Sigmoid colon (tissue), 7 donors: ENCODE measurements around the gene VPS8. TPM values are rescaled to one million over a fixed set of nuclear protein-coding genes. Genes with fewer than 3 reads are reported as not detected.

Experiments used
- DNase-seq: peaks from one replicate; pipeline ENCODE4 v3.0.0-alpha.2; 2019
- H3K27ac ChIP-seq, 4 donors: fragments of 200-600 bp; sonication (generic); one replicate each; pipeline ENCODE4 v1.5.1; 2016 to 2019; ENCODE audit warnings: mild to moderate bottlenecking in 1 of 4
- H3K27me3 ChIP-seq, 3 donors: fragments of 200-600 bp; sonication (generic); one replicate each; pipeline ENCODE4 v1.5.1; 2019; ENCODE audit warnings: mild to moderate bottlenecking in 1 of 3
- H3K36me3 ChIP-seq, 4 donors: fragments of 200-600 bp; sonication (generic); one replicate each; pipeline ENCODE4 v1.5.1; 2016 to 2019
- H3K4me1 ChIP-seq, 4 donors: fragments of 200-600 bp; sonication (generic); one replicate each; pipeline ENCODE4 v1.5.1; 2017 to 2019
- H3K4me3 ChIP-seq, 4 donors: fragments of 200-600 bp; sonication (generic); one replicate each; pipeline ENCODE4 v1.5.1; 2017 to 2019; ENCODE audit warnings: mild to moderate bottlenecking in 2 of 4, moderate library complexity in 1 of 4
- H3K9me3 ChIP-seq, 4 donors: fragments of 200-600 bp in 3 of 4; sonication (generic) in 3 of 4; one replicate each; pipeline versions ENCODE4 v1.5.1 to v1.6.1; 2013 to 2019
- EP300 ChIP-seq, 4 donors: sonication (generic); formaldehyde crosslinking; IDR thresholded peaks; one replicate each; pipeline ENCODE4 v1.6.1; 2017; ENCODE audit warnings: antibody characterized with exemption in 4 of 4
- POLR2A ChIP-seq, 2 donors: fragments of 450-650 bp; IDR thresholded peaks; one replicate each; pipeline ENCODE4 v1.6.1; 2016; ENCODE audit warnings: antibody characterized with exemption in 2 of 2, mild to moderate bottlenecking in 2 of 2, moderate library complexity in 2 of 2
- POLR2AphosphoS5 ChIP-seq, 4 donors: sonication (generic); formaldehyde crosslinking; IDR thresholded peaks; one replicate each; pipeline ENCODE4 v1.6.1; 2017; ENCODE audit warnings: antibody characterized with exemption in 4 of 4
- WGBS, 2 donors: extraction: QIAGEN DNeasy Blood & Tissue Kit; methylation state at CpG; one replicate each; pipeline ENCODE4 v1.1.7; 2013; 5-methylcytosine and 5-hydroxymethylcytosine counted together
- intact Hi-C: fragments of 100-400 bp; cut with DNase I; formaldehyde crosslinking; loops from one replicate; pipeline ENCODE4 v1.15.1; 2023
- polyA plus RNA-seq, 3 donors: library from polyadenylated mRNA; stranded (reverse); fragments of 200-250 nt; gene quantifications; one replicate each; pipeline ENCODE4 v1.2.3, GENCODE V29; 2013
- total RNA-seq, 4 donors: library from RNA; depleted of rRNA; stranded (reverse); fragments of >200 nt; gene quantifications; one replicate each; pipeline ENCODE4 v1.1.0, GENCODE V29; 2016
- TF ChIP-seq, protein P1 (sequence below), 4 experiments: fragments of 450-650 bp in 3 of 4; fragments of 200-600 bp in 1 of 4; IDR thresholded peaks; one replicate each; pipeline ENCODE4 v1.5.1; 2016 to 2019; ENCODE audit warnings: antibody characterized with exemption in 4 of 4, mild to moderate bottlenecking in 3 of 4, moderate library complexity in 2 of 4
- donor health status: healthy with polysubstance abuse.
- donor health status: Bipolar disorder and iron deficiency.
- donor health status: healthy.

VPS8 gene
- total and polyA plus RNA-seq, 7 donors: 12.0 to 64.5 (median 34.6) TPM

DNA sequence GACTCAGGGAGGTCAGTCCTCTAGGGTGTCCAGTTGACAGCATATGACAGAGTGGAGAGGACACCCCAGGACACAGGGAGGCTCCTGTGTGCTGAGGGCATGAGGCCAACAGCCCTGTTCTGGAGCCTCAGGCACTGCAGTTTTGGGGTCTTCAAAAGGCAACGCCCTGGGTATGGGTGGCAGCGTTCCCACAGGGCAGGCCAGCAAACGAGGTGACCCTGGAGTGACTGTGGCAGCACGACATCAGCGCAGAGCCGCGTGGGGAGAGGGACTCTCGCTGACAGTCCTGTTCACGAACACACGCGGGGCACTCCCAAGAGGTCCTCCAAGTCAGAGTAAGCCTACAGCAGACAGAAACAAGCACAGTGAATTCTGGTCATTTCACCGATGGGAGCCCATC lies 41.4 kb upstream of the VPS8 start:
- WGBS, 2 donors: 90 to 91% methylated on average over 12 of the region's 12 CpGs
- Histone ChIP-seq H3K4me1 (no peaks in the 10 kb centered on the region), H3K9me3 (no peaks in the 10 kb centered on the region), H3K4me3 (no peak overlapping the region), H3K27ac (no peak overlapping the region), H3K27me3 (peaks cover 0 to 5% (median 0%) of the 10 kb centered on the region in 3 donors), H3K36me3 (no peaks in the 10 kb centered on the region)
- TF ChIP-seq EP300 (IDR thresholded peaks at IDR 0.05) (no peak), POLR2A (IDR thresholded peaks at IDR 0.05) (no peak), POLR2AphosphoS5 (IDR thresholded peaks at IDR 0.05) (no peak)
- TF ChIP-seq, protein P1, sequence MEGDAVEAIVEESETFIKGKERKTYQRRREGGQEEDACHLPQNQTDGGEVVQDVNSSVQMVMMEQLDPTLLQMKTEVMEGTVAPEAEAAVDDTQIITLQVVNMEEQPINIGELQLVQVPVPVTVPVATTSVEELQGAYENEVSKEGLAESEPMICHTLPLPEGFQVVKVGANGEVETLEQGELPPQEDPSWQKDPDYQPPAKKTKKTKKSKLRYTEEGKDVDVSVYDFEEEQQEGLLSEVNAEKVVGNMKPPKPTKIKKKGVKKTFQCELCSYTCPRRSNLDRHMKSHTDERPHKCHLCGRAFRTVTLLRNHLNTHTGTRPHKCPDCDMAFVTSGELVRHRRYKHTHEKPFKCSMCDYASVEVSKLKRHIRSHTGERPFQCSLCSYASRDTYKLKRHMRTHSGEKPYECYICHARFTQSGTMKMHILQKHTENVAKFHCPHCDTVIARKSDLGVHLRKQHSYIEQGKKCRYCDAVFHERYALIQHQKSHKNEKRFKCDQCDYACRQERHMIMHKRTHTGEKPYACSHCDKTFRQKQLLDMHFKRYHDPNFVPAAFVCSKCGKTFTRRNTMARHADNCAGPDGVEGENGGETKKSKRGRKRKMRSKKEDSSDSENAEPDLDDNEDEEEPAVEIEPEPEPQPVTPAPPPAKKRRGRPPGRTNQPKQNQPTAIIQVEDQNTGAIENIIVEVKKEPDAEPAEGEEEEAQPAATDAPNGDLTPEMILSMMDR (IDR thresholded peaks at IDR 0.05): no peak
- no peak for DNase-seq
- intact Hi-C loops: loop anchor here (10.0 kb wide), 1 partner anchor 406 kb away; the partner anchor contains the start of genes CLCN2 and POLR2H

GRCh38 chr3:184771301-184772127 lies 40.5 kb upstream of the VPS8 start:
- WGBS, 2 donors: 79 to 81% methylated on average over 20 of the region's 20 CpGs
- no peaks in the 10 kb centered on the region for H3K36me3 ChIP-seq
- no peaks in the 10 kb centered on the region for H3K9me3 ChIP-seq
- intact Hi-C loops: loop anchor here (10.0 kb wide), 1 partner anchor 407 kb away; the partner anchor contains the start of genes CLCN2 and POLR2H
- H3K4me1 ChIP-seq: no peaks in the 10 kb centered on the region
- TF ChIP-seq, protein P1 (IDR thresholded peaks at IDR 0.05): no peak
- TF ChIP-seq EP300 (IDR thresholded peaks at IDR 0.05): no peak
- TF ChIP-seq POLR2AphosphoS5 (IDR thresholded peaks at IDR 0.05): no peak
- TF ChIP-seq POLR2A (IDR thresholded peaks at IDR 0.05): no peak
- peaks cover 0 to 5% (median 0%) of the 10 kb centered on the region in 3 donors for H3K27me3 ChIP-seq
- H3K4me3 ChIP-seq: no peak overlapping the region
- H3K27ac ChIP-seq: no peak overlapping the region
- DNase-seq: no peak

- DNase-seq: no peak
- Histone ChIP-seq H3K4me3 (no peak overlapping the region), H3K36me3 (no peaks in the 10 kb centered on the region), H3K4me1 (peaks cover 0 to 5% (median 0%) of the 10 kb centered on the region in 4 donors), H3K27ac (peak overlapping the region in 1 of 4 donors; percentile 58), H3K9me3 (no peaks in the 10 kb centered on the region), H3K27me3 (no peaks in the 10 kb centered on the region)
- WGBS, 2 donors: 78 to 88% methylated on average over 8 of the region's 8 CpGs
- TF ChIP-seq POLR2A (IDR thresholded peaks at IDR 0.05) (no peak), POLR2AphosphoS5 (IDR thresholded peaks at IDR 0.05) (no peak), EP300 (IDR thresholded peaks at IDR 0.05) (no peak)
- TF ChIP-seq, protein P1 (IDR thresholded peaks at IDR 0.05): no peak
- intact Hi-C loops: loop anchor here (10.0 kb wide), 1 partner anchor 408 kb away; the partner anchor contains the start of genes CLCN2 and POLR2H
These were observed 39.2 kb upstream of the VPS8 start for GRCh38 chr3:184772667-184773272.

DNA sequence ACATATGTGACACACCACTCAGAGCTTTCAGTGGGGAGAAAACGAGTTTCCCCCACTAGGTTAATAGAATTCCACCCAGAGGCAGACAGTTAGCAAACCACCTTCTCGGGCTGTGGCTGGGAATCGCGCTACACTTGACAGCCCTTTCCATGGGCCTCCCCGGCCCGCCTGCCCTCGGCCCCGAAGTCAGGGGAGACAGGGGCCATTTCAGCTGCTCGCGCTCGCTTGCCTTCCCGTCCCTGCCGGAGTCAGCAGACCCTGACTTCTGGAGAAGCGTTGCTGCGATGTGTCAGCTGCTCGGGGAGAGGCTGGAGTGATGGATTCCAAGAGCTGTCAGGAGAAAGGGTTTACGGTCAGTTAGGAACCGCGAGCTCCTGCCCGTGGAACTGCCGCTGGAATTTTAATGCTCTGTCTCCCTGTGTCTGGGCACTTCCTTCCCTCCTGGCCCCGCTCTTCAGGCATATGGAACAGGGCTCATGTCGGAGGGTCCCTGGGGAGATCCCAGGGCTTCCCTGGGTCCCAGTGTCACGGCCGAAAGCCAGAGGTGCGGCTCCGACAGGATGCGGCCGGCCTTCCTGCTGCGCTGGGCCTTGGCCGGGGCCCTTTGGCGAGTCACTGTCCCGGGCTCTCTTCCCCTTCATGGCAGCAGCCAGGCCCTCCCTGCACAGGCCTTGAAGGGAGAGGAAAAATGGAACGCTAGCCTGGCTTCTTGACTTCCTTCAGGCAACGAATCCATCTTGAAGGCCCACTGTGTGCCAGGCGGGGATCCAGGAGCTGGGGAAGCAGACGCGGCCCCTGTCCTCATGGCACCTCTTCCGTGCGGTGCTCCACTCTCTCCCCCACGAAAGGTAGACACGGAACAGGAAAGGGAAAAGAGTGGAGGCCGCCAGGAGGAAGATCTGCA lies 38.4 kb upstream of the VPS8 start:
- 85 to 90% methylated on average over 43 of the region's 43 CpGs for WGBS, 2 donors
- Histone ChIP-seq H3K9me3 (no peaks in the 10 kb centered on the region), H3K4me3 (no peak overlapping the region), H3K27me3 (peaks cover 0 to 7% (median 0%) of the 10 kb centered on the region in 3 donors), H3K27ac (peak overlapping the region in 3 of 4 donors; percentile 14 to 58 (median 49)), H3K36me3 (no peaks in the 10 kb centered on the region), H3K4me1 (peaks cover 0 to 5% (median 0%) of the 10 kb centered on the region in 4 donors)
- no peak for DNase-seq
- intact Hi-C loops: loop anchor here (10.0 kb wide), 1 partner anchor 409 kb away; the partner anchor contains the start of genes CLCN2 and POLR2H
- TF ChIP-seq, protein P1 (IDR thresholded peaks at IDR 0.05): no peak
- TF ChIP-seq POLR2A (IDR thresholded peaks at IDR 0.05) (no peak), EP300 (IDR thresholded peaks at IDR 0.05) (no peak), POLR2AphosphoS5 (IDR thresholded peaks at IDR 0.05) (no peak)
